IMR-90 (cell line): ENCODE data around the gene INTS3. TPM values are rescaled to one million over a fixed set of nuclear protein-coding genes. Genes with fewer than 3 reads are reported as not detected.
"Not testable (repeated sequence)": the region's sequence is repeated elsewhere in the genome, so short reads cannot be mapped to it uniquely, and the experiment has no call there.

Experiments used
- ATAC-seq: fragments of 200-7000 bp; cut with Tn5 transposase; 2 replicates; pipeline ENCODE4 v1.9.1; 2020; ENCODE audit warnings: low read depth, mild to moderate bottlenecking, moderate library complexity
- BruUV-seq: library from RNA; stranded (reverse); fragments of 400-500 nt; replicated peaks from 2 replicates; lab custom pipeline; 2021; lab: Mats Ljungman, UMichigan
- CTCF ChIA-PET: fragments of 300-600 bp; formaldehyde crosslinking; extraction: SDS; loops from one replicate; lab custom pipeline; 2021; ENCODE audit warnings: antibody characterized with exemption; lab: Yijun Ruan, JAX
- POLR2A ChIA-PET: fragments of 300-600 bp; sonication (Branson Sonifier 250); formaldehyde crosslinking; loops from one replicate; lab custom pipeline; 2022; ENCODE audit warnings: antibody characterized with exemption; ENCODE audit not compliant: unreplicated experiment; lab: Charles Lee
- DNase-seq: peaks from one replicate; pipeline ENCODE4 v3.0.0; 2013
- H2AFZ ChIP-seq: replicated peaks from 2 replicates; pipeline ENCODE3; 2013; ENCODE audit warnings: low read length, mild to moderate bottlenecking; ENCODE audit not compliant: poor library complexity
- H2AK5ac ChIP-seq: 2 replicates; pipeline ENCODE4 v1.6.1; 2013; ENCODE audit warnings: low read depth, low read length, inconsistent platforms
- H2AK9ac ChIP-seq: replicated peaks from 2 replicates; pipeline ENCODE3; 2013; ENCODE audit warnings: mild to moderate bottlenecking, low read depth, low read length, moderate library complexity; ENCODE audit not compliant: poor library complexity
- H2BK120ac ChIP-seq: 2 replicates; pipeline ENCODE4 v1.6.1; 2013; ENCODE audit warnings: low read depth, low read length, inconsistent platforms
- H2BK15ac ChIP-seq: 3 replicates; pipeline ENCODE4 v1.6.1; 2013; ENCODE audit warnings: low read depth, low read length, inconsistent platforms
- H2BK20ac ChIP-seq: 2 replicates; pipeline ENCODE4 v1.6.1; 2013; ENCODE audit warnings: low read depth, mild to moderate bottlenecking, inconsistent platforms, low read length, moderate library complexity
- H2BK5ac ChIP-seq: 2 replicates; pipeline ENCODE4 v1.6.1; 2013; ENCODE audit warnings: mild to moderate bottlenecking, low read depth, low read length, inconsistent platforms; ENCODE audit not compliant: poor library complexity, severe bottlenecking
- H3K14ac ChIP-seq: replicated peaks from 2 replicates; pipeline ENCODE4 v1.6.1; 2013; ENCODE audit warnings: low read depth, low read length, inconsistent platforms
- H3K18ac ChIP-seq: 2 replicates; pipeline ENCODE4 v1.6.1; 2013; ENCODE audit warnings: low read depth, low read length, control low read depth
- H3K23ac ChIP-seq: 2 replicates; pipeline ENCODE4 v1.6.1; 2013; ENCODE audit warnings: low read depth, low read length, inconsistent platforms
- H3K27ac ChIP-seq: 2 replicates; pipeline ENCODE4 v1.5.1; 2013; ENCODE audit warnings: mild to moderate bottlenecking, control low read depth, low read length; ENCODE audit not compliant: insufficient read depth
- H3K27me3 ChIP-seq: 2 replicates; pipeline ENCODE4 v1.6.1; 2013; ENCODE audit warnings: low read length; ENCODE audit not compliant: control insufficient read depth, insufficient read depth
- H3K36me3 ChIP-seq: 2 replicates; pipeline ENCODE4 v1.6.1; 2013; ENCODE audit warnings: low read length, mixed read lengths; ENCODE audit not compliant: control insufficient read depth, insufficient read depth
- H3K4ac ChIP-seq: 2 replicates; pipeline ENCODE4 v1.6.1; 2013; ENCODE audit warnings: low read depth, low read length, inconsistent platforms
- H3K4me1 ChIP-seq: 2 replicates; pipeline ENCODE4 v1.6.1; 2013; ENCODE audit warnings: low read length, mixed read lengths; ENCODE audit not compliant: control insufficient read depth, insufficient read depth
- H3K4me2 ChIP-seq: 2 replicates; pipeline ENCODE4 v1.6.1; 2013; ENCODE audit warnings: low read depth, mild to moderate bottlenecking, control low read depth, low read length, moderate library complexity
- H3K4me3 ChIP-seq: 2 replicates; pipeline ENCODE4 v1.5.1; 2013; ENCODE audit warnings: low read depth, mild to moderate bottlenecking, control low read depth, low read length, moderate library complexity; ENCODE audit not compliant: insufficient read depth
- H3K56ac ChIP-seq: 2 replicates; pipeline ENCODE4 v1.6.1; 2013; ENCODE audit warnings: low read length, inconsistent platforms; ENCODE audit not compliant: insufficient read depth; ENCODE audit errors: extremely low read depth
- H3K79me1 ChIP-seq, 2 experiments: 2 replicates each; pipeline ENCODE4 v1.6.1; 2013; ENCODE audit warnings: low read length in 2 of 2, inconsistent platforms in 1 of 2, low read depth in 1 of 2
- H3K9ac ChIP-seq: 2 replicates; pipeline ENCODE4 v1.6.1; 2013; ENCODE audit warnings: low read depth, low read length, control low read depth
- H3K9me1 ChIP-seq: 2 replicates; pipeline ENCODE4 v1.6.1; 2013; ENCODE audit warnings: low read length, inconsistent platforms; ENCODE audit not compliant: insufficient read depth
- H3K9me3 ChIP-seq: 2 replicates; pipeline ENCODE4 v1.6.1; 2013; ENCODE audit warnings: low read length; ENCODE audit not compliant: control insufficient read depth, insufficient read depth
- H4K20me1 ChIP-seq: 2 replicates; pipeline ENCODE4 v1.6.1; 2013; ENCODE audit warnings: low read length, inconsistent platforms; ENCODE audit not compliant: insufficient read depth
- H4K5ac ChIP-seq: 2 replicates; pipeline ENCODE4 v1.6.1; 2013; ENCODE audit warnings: mild to moderate bottlenecking, low read depth, low read length, control low read depth
- H4K8ac ChIP-seq, 2 experiments: 2 replicates each; pipeline ENCODE4 v1.6.1; 2013; ENCODE audit warnings: low read depth in 2 of 2, low read length in 2 of 2, control low read depth in 1 of 2, inconsistent platforms in 1 of 2
- H4K91ac ChIP-seq: 2 replicates; pipeline ENCODE4 v1.6.1; 2013; ENCODE audit warnings: low read depth, low read length, inconsistent platforms; ENCODE audit not compliant: insufficient read depth
- WGBS, 2 experiments: methylation state at CpG; one replicate each; pipeline versions ENCODE4 v1.1.5 to v1.1.7; 2013; ENCODE audit warnings: missing lambda C conversion rate in 2 of 2; ENCODE audit not compliant: insufficient read length in 1 of 2; ENCODE audit errors: extremely low coverage in 2 of 2; 5-methylcytosine and 5-hydroxymethylcytosine counted together
- dilution Hi-C: fragments of 300-500 bp; cut with HindIII; formaldehyde crosslinking; loops from one replicate; pipeline ENCODE4 v1.14.3; 2018; ENCODE audit warnings: low sequenced_read_pairs; ENCODE audit not compliant: unreplicated experiment
- in situ Hi-C: fragments of 300-500 bp; cut with MboI; formaldehyde crosslinking; loops from 3 replicates; pipeline ENCODE4 v1.14.3; 2019; ENCODE audit warnings: low sequenced_read_pairs, inconsistent platforms, mixed read lengths
- intact Hi-C: fragments of 100-400 bp; cut with micrococcal nuclease; formaldehyde crosslinking; loops from 2 replicates; pipeline ENCODE4 v1.10.0; 2022
- polyA plus RNA-seq, 3 experiments: library from polyadenylated mRNA; depleted of rRNA; stranded (reverse); fragments of >200 nt; gene quantifications; 2 replicates each; pipeline ENCODE4 v1.2.3, GENCODE V29; 2012; ENCODE audit warnings: low replicate concordance in 1 of 3
- total RNA-seq: library from RNA; depleted of rRNA; stranded (reverse); fragments of >200 nt; gene quantifications from 2 replicates; pipeline ENCODE4 v1.2.3, GENCODE V29; 2012

The INTS3 gene
- total and polyA plus RNA-seq, 2 of the 4 experiments (the other 2 are of a cell fraction) = 33.5 to 59.4 TPM

- H3K4me1 ChIP-seq, H3K4me3 ChIP-seq, H2AFZ ChIP-seq, H3K9ac ChIP-seq, in situ Hi-C loops, BruUV-seq, H3K56ac ChIP-seq, H4K5ac ChIP-seq, H3K9me1 ChIP-seq, dilution Hi-C loops, H3K36me3 ChIP-seq, H3K18ac ChIP-seq, H3K9me3 ChIP-seq, H2BK5ac ChIP-seq, H3K4me2 ChIP-seq, H3K23ac ChIP-seq, H2BK120ac ChIP-seq, H4K20me1 ChIP-seq, H4K91ac ChIP-seq, intact Hi-C loops, H2AK5ac ChIP-seq, H3K4ac ChIP-seq, H3K79me1 ChIP-seq, H2BK20ac ChIP-seq, H4K8ac ChIP-seq, H2BK15ac ChIP-seq, DNase-seq, H3K27ac ChIP-seq, ATAC-seq, H3K14ac ChIP-seq, H2AK9ac ChIP-seq, H3K27me3 ChIP-seq: not testable (repeated sequence)
- whole genome bisulfite sequencing, 2 experiments = no CpG with 5 or more reads among the region's 5 CpGs
- ChIA-PET POLR2A (interaction anchor here (0.5 kb wide), 1 partner anchor 11 kb away, joined by 6 read pairs; the partner anchor contains the start of gene INTS3), CTCF (interaction anchor here (0.7 kb wide), 1 partner anchor 206 kb away, joined by 8 read pairs; no protein-coding TSS in a partner anchor)
Measured at GRCh38 chr1:153716211-153716610, 11.6 kb upstream of the INTS3 start.
